ENCODE results near the gene PLCH1. TPM values are rescaled to one million over a fixed set of nuclear protein-coding genes. Genes with fewer than 3 reads are reported as not detected.

The PLCH1 gene
- total RNA-seq, 6 experiments from 2014 or later, result 0.07 to 0.25 (median 0.17) TPM

GRCh38 chr3:155332716-155333115, 412.2 kb downstream of the PLCH1 start:
- Histone ChIP-seq H3K4me1 (no peaks in the 10 kb centered on the region), H3K4me3 (no peak overlapping the region), H3K9me3 (no peaks in the 10 kb centered on the region), H3K27ac (no peak overlapping the region), H3K27me3 (no peaks in the 10 kb centered on the region), H3K36me3 (no peaks in the 10 kb centered on the region)
- no peak for ATAC-seq
- TF ChIP-seq POLR2A (IDR thresholded peaks at IDR 0.05), result no peak
- no peak for TF ChIP-seq CTCF (IDR thresholded peaks at IDR 0.05)
- DNase-seq, result no peak
- WGBS (ENCODE audit: insufficient coverage, low coverage, low lambda C conversion rate, missing lambda C conversion rate), result 40% methylated on average over 4 of the region's 4 CpGs
- intact Hi-C loops (cut with DNase I), result no loop called here

GRCh38 chr3:155331078-155331477, 413.8 kb downstream of the PLCH1 start:
- H3K4me3 ChIP-seq, result no peak overlapping the region
- intact Hi-C loops (cut with DNase I), result no loop called here
- no peak overlapping the region for H3K27ac ChIP-seq
- TF ChIP-seq CTCF (IDR thresholded peaks at IDR 0.05), result no peak
- TF ChIP-seq POLR2A (IDR thresholded peaks at IDR 0.05), result no peak
- no peaks in the 10 kb centered on the region for H3K9me3 ChIP-seq
- no peaks in the 10 kb centered on the region for H3K27me3 ChIP-seq
- ATAC-seq, result no peak
- H3K4me1 ChIP-seq, result no peaks in the 10 kb centered on the region
- no peaks in the 10 kb centered on the region for H3K36me3 ChIP-seq
- WGBS (ENCODE audit: insufficient coverage, low coverage, low lambda C conversion rate, missing lambda C conversion rate), result 92% methylated on average over 2 of the region's 2 CpGs
- DNase-seq, result no peak

- ATAC-seq (no peak), DNase-seq (no peak)
- no peak for TF ChIP-seq POLR2A (IDR thresholded peaks at IDR 0.05)
- TF ChIP-seq CTCF (IDR thresholded peaks at IDR 0.05), result no peak
- Histone ChIP-seq H3K9me3 (no peaks in the 10 kb centered on the region), H3K27ac (no peak overlapping the region), H3K27me3 (no peaks in the 10 kb centered on the region), H3K4me3 (no peak overlapping the region), H3K4me1 (no peaks in the 10 kb centered on the region), H3K36me3 (no peaks in the 10 kb centered on the region)
- intact Hi-C loops (cut with DNase I), result no loop called here
These were observed 414.5 kb downstream of the PLCH1 start for GRCh38 chr3:155330370-155330769.

- H3K9me3 ChIP-seq, result no peaks in the 10 kb centered on the region
- no peaks in the 10 kb centered on the region for H3K4me1 ChIP-seq
- H3K27ac ChIP-seq, result no peak overlapping the region
- intact Hi-C loops (cut with DNase I), result loop anchor here in 1 of 2 donors (10.0 kb wide), 1 partner anchor 445 kb away; no protein-coding TSS in a partner anchor
- TF ChIP-seq CTCF (IDR thresholded peaks at IDR 0.05) (no peak), POLR2A (IDR thresholded peaks at IDR 0.05) (no peak)
- DNase-seq (no peak), ATAC-seq (no peak)
- no peak overlapping the region for H3K4me3 ChIP-seq
- H3K27me3 ChIP-seq, result no peaks in the 10 kb centered on the region
- 66% methylated on average over 5 of the region's 6 CpGs for WGBS (ENCODE audit: insufficient coverage, low coverage, low lambda C conversion rate, missing lambda C conversion rate)
- H3K36me3 ChIP-seq, result no peaks in the 10 kb centered on the region
These were observed 415.3 kb downstream of the PLCH1 start for GRCh38 chr3:155329513-155330048.

- Histone ChIP-seq H3K4me3 (no peak overlapping the region), H3K27me3 (no peaks in the 10 kb centered on the region), H3K27ac (no peak overlapping the region), H3K4me1 (no peaks in the 10 kb centered on the region), H3K36me3 (no peaks in the 10 kb centered on the region), H3K9me3 (no peaks in the 10 kb centered on the region)
- ATAC-seq, result no peak
- DNase-seq, result no peak
- TF ChIP-seq CTCF (IDR thresholded peaks at IDR 0.05) (no peak), POLR2A (IDR thresholded peaks at IDR 0.05) (no peak)
- WGBS (ENCODE audit: insufficient coverage, low coverage, low lambda C conversion rate, missing lambda C conversion rate), result 55% methylated on average over 2 of the region's 2 CpGs
- intact Hi-C loops (cut with DNase I), result loop anchor here in 1 of 2 donors (10.0 kb wide), 1 partner anchor 443 kb away; no protein-coding TSS in a partner anchor
These were observed 417.0 kb downstream of the PLCH1 start for GRCh38 chr3:155327871-155328270.

All from right lobe of liver (tissue), 6 donors.